ENCODE data around the gene LILRB3. TPM values are rescaled to one million over a fixed set of nuclear protein-coding genes. Genes with fewer than 3 reads are reported as not detected.
A peak's percentile ranks its signal among the peaks of the same experiment; 100 is the strongest.

LILRB3 gene
- total and polyA plus RNA-seq, 10 donors, result 6.4 to 443 (median 89.9) TPM

DNA sequence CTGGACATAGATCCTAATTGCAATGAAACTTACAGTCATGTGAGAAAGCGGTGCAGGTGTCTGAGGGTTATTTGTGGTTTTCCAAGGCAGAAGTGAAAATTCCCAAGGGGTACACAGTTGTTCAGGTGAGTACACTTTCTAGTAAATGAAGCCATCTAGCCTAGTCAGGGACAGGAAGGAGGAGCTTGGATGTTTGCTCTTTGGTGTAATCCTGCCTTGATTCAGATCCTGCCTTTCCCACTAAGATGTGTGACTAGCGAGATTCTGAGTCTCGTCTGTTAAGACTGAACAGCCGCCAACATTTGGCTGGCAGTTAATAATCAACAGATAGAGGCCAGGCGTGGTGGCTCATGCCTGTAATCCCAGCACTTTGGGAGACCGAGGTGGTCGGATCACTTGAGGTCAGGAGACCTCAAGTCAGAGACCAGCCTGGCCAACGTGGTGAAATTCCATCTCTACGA is 19.6 kb downstream of the LILRB3 start:
- intact Hi-C loops (cut with DNase I; ENCODE audit: low total_unique reads), result no loop called here
- H3K27ac ChIP-seq, result peak overlapping the region in 5 of 8 donors; percentile 26 to 98 (median 97)
- no peaks in the 10 kb centered on the region for H3K9me3 ChIP-seq
- peak overlapping the region in 4 of 8 donors; percentile 70 to 94 (median 74) for H3K4me3 ChIP-seq
- peak; percentile 48 for DNase-seq
- TF ChIP-seq POLR2A (IDR thresholded peaks at IDR 0.05) (no peak), CTCF (IDR thresholded peaks at IDR 0.05 in 8 of 11, conservative IDR thresholded peaks at IDR 0.05 in 3 of 11) (no peak), POLR2AphosphoS5 (IDR thresholded peaks at IDR 0.05) (no peak)
- no peaks in the 10 kb centered on the region for H3K27me3 ChIP-seq (replicated peaks in 1 of 7)
- peaks cover 5 to 69% (median 64%) of the 10 kb centered on the region in 6 donors for H3K36me3 ChIP-seq
- 58 to 78% (median 70%) methylated on average over 9 of the region's 9 CpGs for WGBS, 5 donors
- peaks cover 51 to 83% (median 78%) of the 10 kb centered on the region in 6 donors for H3K4me1 ChIP-seq

DNA sequence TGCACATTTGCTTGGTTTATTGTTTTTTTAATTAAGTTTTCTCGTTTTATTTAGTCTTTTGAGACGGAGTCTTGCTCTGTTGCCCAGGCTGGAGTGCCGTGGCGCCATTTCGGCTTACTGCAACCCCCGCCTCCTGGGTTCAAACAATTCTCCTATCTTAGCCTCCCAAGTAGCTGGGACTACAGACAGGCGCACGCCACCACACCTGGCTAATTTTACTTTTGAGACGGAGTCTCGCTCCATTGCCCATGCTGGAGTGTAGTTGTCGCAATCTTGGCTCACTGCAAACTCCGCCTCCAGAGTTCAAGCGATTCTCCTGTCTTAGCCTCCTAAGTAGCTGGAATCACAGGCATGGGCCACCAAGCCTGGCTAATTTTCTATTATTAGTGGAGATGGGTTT is 20.8 kb downstream of the LILRB3 start:
- TF ChIP-seq CTCF (IDR thresholded peaks at IDR 0.05 in 8 of 11, conservative IDR thresholded peaks at IDR 0.05 in 3 of 11) (no peak), POLR2A (IDR thresholded peaks at IDR 0.05) (no peak), POLR2AphosphoS5 (IDR thresholded peaks at IDR 0.05) (no peak)
- intact Hi-C loops (cut with DNase I; ENCODE audit: low total_unique reads), result no loop called here
- peak; percentile 56 for DNase-seq
- H3K9me3 ChIP-seq, result no peaks in the 10 kb centered on the region
- 54 to 70% (median 65%) methylated on average over 13 of the region's 13 CpGs for WGBS, 5 donors
- H3K36me3 ChIP-seq, result peaks cover 5 to 61% (median 52%) of the 10 kb centered on the region in 6 donors
- no peaks in the 10 kb centered on the region for H3K27me3 ChIP-seq (replicated peaks in 1 of 7)
- H3K4me1 ChIP-seq, result peaks cover 44 to 71% (median 66%) of the 10 kb centered on the region in 6 donors
- H3K4me3 ChIP-seq, result peak overlapping the region; percentile 35 to 94 (median 71)
- peak overlapping the region in 6 of 8 donors; percentile 86 to 98 (median 96) for H3K27ac ChIP-seq

GRCh38 chr19:54201172-54201701 is 21.6 kb downstream of the LILRB3 start:
- WGBS, 5 donors, result 0 to 6% (median 5%) methylated on average over 19 to 28 of the region's 28 CpGs

More at GRCh38 chr19:54201172-54201701, 21.6 kb downstream of the LILRB3 start:
- H3K9me3 ChIP-seq, result no peaks in the 10 kb centered on the region
- DNase-seq, result peak; percentile 81
- peaks cover 40 to 71% (median 58%) of the 10 kb centered on the region in 6 donors for H3K4me1 ChIP-seq
- intact Hi-C loops (cut with DNase I; ENCODE audit: low total_unique reads), result no loop called here
- no peaks in the 10 kb centered on the region for H3K27me3 ChIP-seq (replicated peaks in 1 of 7)
- TF ChIP-seq POLR2A (IDR thresholded peaks at IDR 0.05), result no peak
- no peak for TF ChIP-seq CTCF (IDR thresholded peaks at IDR 0.05 in 8 of 11, conservative IDR thresholded peaks at IDR 0.05 in 3 of 11)
- no peak for TF ChIP-seq POLR2AphosphoS5 (IDR thresholded peaks at IDR 0.05)
- H3K36me3 ChIP-seq, result peaks cover under 1 to 61% (median 45%) of the 10 kb centered on the region in 6 donors
- peak overlapping the region; percentile 86 to 98 (median 95) for H3K27ac ChIP-seq
- peak overlapping the region; percentile 35 to 94 (median 71) for H3K4me3 ChIP-seq

All from spleen (tissue), 11 donors.